KBM-7 (cell line): ENCODE data around the gene ULK2.

Experiments
- DNase-seq: peaks from one replicate; pipeline ENCODE4 v3.0.0-alpha.2; 2015
- in situ Hi-C: fragments of 300-500 bp; cut with MboI; formaldehyde crosslinking; loops from 2 replicates; pipeline ENCODE4 v1.14.3; 2020; ENCODE audit warnings: low sequenced_read_pairs, low pct_unique_long_range_greater_than_20kb, mixed read lengths

The ULK2 gene

DNA sequence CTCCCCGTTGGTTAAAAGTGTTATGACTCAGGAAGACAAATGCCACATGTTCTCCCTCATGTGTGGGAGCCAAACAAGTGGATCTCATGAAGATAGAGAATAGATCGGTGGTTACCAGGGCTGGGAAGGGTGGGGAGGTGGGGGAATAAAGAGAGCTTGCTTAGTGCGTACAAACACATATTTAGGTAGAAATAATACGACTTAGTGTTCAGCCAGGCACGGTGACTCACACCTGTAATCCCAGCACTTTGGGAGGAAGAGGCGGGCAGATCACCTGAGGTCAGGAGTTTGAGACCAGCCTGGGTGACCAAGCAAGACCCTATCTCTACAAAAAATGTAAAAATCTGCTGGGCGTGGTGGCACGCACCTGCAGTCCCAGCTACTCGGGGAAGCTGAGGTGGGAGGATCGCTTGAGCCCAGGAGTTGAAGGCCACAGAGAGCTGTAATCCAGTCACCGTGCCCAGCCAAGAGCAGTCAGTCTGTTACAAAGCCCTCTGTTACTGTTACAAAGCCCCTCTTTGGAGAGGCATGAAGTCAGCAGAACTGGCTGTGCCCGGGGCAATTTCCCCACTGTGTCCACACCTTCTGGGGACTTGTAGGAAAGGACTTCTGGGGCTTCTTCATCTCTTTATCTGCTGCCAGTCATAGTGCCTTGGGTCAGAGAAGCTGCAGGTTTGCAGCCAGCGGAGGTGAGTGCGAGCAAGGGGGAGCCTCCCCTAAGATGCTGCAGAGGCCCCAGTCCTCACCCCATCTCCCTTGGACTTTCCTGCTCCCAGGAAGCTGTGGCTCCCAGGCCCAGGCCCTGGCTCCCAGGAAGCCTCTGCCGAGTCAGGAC is 115.3 kb downstream of the ULK2 start:
- in situ Hi-C loops, result no loop called here
- no peak for DNase-seq

DNA sequence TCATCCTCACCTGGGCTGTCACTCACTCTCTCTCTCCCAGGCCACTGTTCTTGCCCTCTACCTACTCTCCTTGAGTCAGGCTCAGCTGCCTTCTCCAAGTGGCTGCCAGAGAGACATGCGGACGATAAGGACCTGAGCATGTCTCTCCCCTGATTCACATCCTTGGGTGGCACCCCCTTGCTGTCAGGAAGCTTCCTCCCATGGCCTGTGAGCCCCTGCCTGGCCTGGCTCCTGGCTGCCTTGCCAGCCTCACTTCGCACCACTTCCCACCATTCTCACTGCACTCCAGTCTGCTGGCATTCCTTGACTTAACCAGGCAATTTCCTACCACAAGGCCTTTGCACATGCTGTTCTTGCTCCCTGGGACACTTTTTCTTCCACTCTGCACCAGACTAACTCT is 116.9 kb downstream of the ULK2 start:
- in situ Hi-C loops, result no loop called here
- no peak for DNase-seq

DNA sequence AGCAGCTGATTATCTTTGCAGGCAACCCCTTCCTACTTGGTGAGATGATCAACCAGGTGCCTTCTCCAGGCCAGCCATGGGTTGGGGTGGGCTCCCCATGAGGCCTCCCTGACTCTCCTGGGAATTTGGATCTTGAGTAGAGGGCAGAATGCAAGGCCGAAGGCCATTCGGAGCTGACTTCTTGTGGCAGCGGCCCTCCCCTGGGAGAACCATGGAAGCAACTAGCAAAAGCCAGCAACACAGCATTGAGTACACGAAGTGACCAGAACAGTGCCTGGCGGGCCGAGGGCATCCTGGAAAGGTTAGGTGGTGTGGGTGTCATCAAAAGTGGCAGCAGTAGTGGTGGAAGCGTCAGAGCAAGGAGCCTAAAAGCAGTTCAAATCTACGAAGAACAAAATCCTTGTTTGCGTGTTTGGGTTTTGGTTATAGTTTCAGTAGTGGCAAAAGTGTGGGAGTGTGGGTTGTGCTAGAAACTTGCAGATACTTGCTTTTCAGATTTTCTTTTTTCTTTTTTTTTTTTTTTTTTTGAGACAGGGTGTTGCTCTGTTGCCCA is 117.6 kb downstream of the ULK2 start:
- in situ Hi-C loops, result no loop called here
- DNase-seq, result no peak

DNA sequence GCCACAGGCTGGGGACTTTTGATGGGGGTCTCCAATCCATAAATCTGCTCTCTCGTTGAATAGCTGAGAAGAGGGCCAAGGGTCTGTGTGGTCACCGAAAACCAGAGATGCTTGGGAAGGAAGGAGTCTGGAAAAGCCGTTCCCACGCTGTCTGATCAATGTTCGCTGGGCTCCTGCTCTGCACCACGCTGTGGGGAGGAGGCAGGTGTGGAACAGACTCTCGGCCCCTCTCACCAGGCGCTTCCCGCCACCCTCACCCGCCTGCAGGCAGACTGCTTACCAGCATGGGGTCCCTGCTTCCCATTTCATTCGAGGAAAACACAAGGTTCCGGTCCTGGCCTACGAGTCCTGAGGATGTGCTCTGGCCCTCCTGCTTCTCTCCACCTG is 118.9 kb downstream of the ULK2 start:
- no peak for DNase-seq
- in situ Hi-C loops, result no loop called here

DNA sequence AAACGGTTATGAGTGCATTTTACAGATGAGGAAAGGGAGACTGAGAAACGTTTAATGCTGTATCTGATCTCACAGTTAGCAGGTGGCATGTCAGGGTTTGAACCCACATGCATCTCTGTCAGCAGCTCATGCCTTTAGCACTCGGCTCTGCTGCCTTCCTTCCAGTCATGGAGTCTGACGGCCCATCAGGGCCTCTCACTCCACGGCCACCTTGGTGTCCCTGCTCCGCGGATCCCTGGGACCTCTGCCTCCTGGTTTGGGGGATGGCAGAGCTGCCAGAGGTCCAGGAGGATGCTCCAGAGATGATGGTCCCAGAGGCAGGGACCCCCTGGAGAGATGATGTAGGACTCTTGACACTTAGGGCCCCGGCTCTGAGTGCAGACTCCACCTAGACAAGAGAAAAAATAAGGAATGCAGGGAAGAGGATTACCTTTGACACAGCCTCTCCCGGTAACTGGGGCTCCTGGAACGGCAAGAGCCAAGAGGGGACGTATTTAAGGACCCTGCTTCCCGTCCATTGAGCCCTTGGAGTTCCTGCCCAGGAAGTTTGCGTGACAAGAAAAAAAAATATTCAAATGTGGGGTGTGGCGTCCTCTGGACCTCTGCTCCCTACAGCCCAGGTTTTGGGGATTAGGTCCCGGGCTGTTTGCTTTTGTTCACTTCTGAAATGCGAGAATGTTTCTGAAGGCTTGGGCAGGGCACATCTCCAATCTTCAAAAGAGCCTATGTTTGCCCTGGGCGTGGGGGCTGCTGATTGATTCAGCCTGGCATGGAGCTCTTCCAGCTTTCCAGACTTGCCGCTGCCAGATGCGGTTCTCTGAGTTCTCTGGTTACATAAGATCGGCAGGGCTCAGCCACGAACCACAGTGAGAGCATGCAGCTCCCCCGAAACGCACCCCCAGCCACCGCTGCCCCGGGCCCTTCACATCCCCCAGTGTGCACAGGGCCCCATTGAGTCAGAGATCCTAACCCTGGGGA is 119.6 kb downstream of the ULK2 start, which contains the start of gene ALDH3A1:
TSS of gene ALDH3A1 (minus strand) at position 470 of the 978 bp plus-strand sequence. CDS start 3,169 bp downstream, outside the sequence.
- DNase-seq, result no peak
- in situ Hi-C loops, result no loop called here

DNA sequence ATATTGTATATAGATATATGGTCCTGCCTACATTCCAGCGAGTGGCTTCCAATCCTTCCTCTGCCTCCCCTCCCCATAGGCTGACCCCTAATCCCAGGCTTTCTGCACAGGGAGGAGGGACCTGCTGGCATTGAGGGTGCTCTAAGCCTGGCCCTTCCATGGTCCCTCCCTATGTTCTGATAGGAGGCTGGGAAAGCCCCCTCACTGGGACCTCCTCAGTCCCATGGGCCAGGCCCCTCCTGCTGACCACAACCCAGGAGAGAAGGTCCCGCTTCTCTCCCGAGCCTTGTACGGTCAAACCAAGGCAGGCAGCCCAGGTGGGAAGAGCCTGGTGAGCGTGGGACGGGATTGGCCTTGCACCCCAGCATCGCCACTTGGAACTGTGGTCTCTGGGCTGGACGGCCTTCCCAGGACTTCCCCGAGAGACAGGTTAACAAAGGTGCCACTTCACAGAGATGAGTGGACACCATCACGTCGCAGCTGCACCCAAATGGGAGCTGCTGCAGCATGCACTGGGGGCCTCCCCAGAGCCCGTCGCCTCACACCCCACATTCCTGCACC is 120.5 kb downstream of the ULK2 start:
- no peak for DNase-seq
- in situ Hi-C loops, result no loop called here

DNA sequence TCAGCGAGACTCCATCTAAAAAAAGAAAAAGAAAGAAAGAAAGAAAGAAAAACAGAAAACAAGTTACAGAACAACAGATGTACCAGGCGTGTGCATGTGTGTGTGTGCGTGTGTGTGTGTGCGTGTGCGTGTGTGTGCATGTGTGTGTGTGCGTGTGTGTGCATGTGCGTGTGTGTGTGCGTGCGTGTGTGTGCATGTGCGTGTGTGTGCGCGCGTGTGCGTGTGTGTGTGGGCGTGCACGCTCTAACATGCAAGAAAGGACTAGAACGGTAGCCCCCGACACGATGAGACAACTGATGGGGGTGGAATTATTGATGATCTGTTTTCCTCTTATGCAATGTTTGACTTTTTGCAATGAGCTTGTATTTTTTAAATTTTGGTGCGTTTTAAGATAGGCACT is 121.2 kb downstream of the ULK2 start:
- in situ Hi-C loops, result no loop called here
- DNase-seq, result no peak

DNA sequence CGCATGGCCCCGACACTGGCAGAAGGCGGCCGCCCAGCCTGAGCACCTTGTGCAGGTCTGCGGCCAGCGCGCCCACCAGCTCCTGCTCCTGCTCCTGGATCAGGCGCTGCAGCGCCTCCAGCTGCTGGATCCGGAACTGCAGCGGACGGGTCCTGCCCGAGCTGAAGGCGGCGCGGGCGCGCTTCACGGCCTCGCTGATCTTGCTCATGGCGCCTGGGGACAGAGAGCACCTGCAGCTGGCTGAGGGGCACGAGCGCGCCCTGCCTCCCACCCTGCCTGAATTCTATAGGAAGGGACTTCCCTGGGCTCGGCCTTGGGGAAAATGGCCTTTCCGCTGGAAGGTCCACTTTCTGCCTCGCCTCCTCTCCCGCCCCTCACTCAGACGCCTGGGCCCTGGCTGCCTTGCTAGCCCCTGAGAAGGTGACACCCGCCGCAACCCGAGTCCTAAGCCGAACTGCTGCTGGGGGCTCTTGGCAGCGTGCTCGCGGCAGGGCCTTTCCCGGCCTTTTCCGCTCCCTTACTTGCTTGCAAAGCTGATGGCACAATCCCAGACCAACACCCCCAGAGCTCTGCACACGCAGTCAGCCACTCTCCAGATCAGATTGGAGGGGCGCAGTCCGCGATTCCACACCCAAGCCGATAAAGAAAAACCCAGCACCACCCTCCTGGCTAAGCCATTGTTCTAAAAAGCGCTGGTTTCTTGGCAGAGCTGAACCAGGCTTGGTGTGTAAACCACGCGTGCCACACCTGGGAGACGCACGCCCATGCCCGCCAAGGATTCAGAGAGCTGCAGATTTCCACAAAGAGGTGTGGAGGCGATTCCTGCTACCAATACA is 122.6 kb downstream of the ULK2 start:
- peak; percentile 91 for DNase-seq
- in situ Hi-C loops, result no loop called here

DNA sequence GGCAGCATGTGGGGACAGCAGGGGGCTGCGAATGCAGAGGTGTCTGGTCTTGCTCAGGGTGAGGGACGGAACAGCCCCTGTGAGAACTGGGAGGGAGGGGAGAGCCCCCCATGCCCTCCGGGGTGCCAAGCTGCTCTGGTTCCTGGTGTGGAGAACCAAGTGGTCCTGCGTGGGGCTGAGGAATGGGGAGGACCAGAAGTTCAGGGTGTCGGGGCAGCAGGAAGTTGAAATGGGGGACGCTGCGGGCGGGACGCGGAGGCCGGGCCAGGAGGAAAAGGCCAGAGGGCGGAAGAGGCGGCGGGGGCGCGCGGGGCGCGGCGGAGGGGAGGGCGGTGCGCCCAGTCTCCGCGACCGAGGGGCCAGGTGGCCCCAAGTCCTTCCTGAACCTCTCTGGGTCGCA is 123.2 kb downstream of the ULK2 start:
- peak; percentile 24 for DNase-seq
- in situ Hi-C loops, result no loop called here

DNA sequence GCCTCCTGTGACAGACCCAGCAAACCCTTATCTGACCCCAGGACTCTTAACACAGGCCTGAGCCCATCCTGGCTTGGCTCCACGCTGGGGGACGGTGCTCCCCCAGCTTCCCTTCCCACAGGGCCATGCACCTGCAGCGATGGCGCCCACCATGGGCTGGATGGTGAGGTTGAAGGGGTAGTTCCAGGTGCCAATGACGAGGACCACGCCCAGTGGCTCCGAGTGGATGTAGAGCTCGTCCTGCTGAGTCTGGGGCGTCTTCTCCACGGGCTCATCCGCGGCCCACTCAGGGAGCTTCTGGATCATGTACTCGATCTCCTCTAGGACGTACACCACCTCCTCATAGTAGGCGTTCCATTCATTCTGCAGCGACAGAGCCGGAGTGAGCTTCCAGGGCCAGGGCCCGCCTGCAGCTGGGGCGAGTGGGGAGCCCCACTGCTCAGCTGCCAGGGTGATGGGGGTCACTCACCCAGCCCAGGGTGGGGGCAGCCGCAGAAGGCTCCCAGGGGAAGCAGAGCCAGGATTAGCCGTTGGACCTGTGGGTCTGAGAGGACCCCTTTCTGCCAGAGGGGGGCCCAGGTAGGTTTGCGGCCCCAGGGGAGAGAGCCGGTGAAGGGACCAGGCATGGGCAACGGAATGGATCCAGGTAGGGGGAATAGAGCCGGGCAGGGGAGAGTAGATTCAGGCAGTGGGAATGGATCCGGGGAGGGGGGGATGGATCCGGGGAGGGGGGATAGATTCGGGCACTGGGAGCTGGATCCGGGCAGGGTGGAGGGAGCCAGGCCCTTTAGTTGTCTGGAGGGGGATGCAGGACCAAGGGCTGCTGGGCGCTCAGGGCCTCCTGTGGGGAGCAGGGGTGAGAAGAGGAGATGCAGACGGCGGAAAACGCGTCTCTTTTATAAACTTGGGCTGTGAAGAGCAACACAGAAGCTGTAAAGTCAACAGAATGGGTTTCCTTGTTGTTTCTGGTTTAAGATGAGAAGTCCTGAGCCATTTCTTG is 124.3 kb downstream of the ULK2 start:
- in situ Hi-C loops, result no loop called here
- no peak for DNase-seq

DNA sequence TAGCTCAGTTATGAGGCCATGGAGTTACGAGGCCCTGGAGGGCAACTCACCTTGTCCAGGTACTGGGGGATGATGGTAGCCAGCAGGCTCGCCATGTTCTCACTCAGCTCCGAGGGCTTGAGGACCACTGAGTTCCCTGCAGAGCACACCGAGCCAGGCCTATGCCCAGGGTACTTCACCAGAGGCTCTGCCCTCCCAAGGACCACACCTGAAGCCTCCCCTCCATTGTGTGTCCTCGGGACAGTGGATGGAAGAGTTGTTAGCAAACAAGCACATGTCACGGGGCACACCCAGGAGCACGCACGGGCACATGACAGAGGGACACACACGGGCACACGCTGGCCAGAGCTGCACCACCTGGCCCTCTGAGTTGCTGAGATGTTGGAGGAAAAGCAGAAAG is 125.2 kb downstream of the ULK2 start:
- in situ Hi-C loops, result no loop called here
- no peak for DNase-seq

DNA sequence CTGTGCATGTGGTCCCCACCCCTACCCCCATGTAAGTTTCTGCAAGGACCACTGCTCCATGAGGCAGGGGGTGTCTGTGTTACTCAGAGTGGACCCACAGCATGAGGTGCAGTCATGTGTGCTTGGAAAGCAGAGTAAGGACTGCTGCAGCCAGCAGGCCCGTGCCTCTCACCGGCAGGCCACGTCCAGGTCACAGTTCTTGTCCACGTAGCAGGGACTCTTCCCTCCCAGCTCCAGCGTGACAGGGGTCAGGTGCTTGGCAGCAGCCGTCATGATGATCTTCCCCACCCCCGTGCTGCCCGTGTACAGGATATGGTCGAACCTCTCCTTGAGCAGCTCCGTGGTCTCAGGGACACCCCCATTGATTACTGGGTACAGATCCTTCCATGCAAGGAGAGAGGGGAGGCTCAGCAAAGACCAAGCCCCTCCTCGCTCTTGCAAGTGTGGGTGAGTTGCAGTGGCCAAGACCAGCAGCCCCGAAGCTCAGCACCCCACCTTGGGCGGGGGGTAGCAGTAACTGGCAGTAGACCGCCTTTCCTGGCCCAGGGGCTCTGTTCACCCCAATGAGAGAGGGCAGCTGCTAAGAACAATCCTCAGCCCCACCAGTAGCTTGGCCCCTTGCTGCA is 125.8 kb downstream of the ULK2 start:
- no peak for DNase-seq
- in situ Hi-C loops, result no loop called here

DNA sequence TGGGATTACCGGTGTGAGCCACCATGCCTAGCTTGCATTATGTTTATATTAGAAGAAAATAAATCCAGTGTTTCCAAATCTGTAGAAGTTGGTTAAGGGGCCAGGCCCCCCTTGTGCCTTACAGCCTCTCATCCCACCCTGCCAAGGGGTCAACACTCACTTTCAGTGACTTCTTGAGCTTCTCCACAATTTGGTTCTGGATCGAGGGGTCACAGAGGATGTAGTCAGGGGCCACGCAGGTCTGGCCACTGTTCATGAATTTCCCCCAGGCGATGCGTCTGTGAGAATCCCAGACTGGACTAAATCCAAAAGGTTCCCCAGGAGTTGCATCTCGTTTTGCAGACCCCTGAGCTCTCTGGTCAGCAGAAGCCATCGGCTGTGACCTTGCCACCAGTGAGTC is 126.8 kb downstream of the ULK2 start:
- in situ Hi-C loops, result no loop called here
- DNase-seq, result no peak

DNA sequence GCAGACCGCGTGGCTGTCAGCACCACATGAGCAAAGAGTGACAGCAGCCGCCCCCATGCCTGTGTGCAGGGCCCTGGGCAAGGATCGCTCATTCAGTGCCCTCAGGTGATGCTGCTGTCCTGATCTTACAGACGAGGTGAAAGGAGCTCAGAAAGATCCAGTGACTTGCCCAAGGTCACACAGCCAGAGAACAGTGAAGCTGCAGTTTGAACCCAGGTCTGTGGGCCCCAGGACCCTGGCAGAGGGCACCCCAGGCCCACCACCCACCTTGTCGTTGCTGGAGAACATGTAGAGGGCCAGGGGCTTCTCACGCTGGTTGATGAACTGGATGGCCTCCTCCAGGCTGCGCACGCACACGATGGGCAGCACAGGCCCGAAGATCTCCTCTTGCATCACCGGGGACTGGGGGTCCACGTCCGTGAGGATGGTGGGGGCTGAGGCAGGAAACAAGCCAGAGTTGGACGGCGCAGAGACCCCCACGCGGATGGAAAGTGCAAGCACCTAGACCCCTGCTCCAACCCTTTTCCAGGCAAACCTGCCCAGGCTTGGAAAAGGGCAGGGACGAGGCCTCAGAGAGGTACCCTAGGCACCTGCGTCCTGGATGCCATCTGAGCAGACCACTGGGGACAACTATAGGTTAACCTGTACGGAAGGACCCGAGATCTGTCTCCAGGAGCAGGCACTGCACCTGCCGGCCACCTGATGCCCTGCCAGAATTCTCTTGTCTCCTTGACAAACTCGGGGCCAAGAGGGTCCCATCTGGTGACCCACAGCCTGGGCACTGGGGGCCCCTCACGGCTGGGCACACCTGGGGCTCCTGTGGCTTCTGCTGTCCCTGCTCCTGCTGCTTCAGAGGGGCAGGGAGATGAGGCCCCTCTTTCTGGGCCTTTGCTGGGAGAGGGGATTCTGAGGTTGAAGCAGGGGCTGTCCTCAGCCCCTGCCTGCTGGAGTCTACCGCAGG is 128.2 kb downstream of the ULK2 start:
- in situ Hi-C loops, result no loop called here
- no peak for DNase-seq

DNA sequence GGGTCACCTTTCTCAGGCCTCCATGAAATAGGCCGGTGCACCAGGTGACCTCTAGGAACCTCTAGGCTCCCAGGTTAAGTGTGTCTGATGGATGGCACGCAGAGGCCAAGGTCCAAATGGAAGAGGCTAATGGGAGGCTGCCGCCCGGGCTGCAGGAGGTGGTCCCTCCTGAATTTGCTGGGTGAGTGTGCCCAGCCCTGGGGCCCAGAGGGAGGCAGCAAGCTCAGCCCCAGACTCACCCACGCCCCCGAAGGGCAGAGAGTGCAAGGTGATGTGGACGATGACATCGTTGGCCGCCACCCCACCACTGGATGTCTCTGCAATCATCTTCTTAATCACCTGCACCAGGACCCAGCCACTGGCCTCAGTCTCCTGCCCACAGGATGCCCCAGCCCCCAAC is 129.0 kb downstream of the ULK2 start:
- DNase-seq, result no peak
- in situ Hi-C loops, result no loop called here

DNA sequence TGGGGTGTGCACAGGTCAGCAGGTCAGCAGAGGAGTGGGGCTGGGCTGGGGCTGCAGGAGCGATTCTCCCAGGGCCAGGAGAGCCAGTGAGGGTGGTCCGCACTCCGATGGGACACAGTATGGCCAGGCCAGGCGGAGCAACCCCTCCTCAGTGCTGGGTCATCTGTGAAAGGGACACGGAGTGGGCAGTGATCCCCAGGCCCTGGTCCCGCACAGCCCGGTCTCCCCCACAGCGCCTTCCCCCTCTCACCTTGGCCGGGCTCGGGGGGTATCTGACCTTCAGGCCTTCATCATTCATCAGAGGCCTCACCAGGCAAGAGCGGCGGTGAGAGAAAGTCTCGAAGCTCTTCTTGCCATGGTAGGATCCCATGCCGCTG is 129.7 kb downstream of the ULK2 start:
- no peak for DNase-seq
- in situ Hi-C loops, result no loop called here
